ENCODE measurements around the gene FKRP. TPM values are rescaled to one million over a fixed set of nuclear protein-coding genes. Genes with fewer than 3 reads are reported as not detected.
"Not testable (repeated sequence)": the region's sequence is repeated elsewhere in the genome, so short reads cannot be mapped to it uniquely, and the experiment has no call there.

Gene FKRP
- total RNA-seq (2014; rRNA removed; shearing (Covaris generic)) = 20.0 and 23.1 TPM in 2 replicates

DNA sequence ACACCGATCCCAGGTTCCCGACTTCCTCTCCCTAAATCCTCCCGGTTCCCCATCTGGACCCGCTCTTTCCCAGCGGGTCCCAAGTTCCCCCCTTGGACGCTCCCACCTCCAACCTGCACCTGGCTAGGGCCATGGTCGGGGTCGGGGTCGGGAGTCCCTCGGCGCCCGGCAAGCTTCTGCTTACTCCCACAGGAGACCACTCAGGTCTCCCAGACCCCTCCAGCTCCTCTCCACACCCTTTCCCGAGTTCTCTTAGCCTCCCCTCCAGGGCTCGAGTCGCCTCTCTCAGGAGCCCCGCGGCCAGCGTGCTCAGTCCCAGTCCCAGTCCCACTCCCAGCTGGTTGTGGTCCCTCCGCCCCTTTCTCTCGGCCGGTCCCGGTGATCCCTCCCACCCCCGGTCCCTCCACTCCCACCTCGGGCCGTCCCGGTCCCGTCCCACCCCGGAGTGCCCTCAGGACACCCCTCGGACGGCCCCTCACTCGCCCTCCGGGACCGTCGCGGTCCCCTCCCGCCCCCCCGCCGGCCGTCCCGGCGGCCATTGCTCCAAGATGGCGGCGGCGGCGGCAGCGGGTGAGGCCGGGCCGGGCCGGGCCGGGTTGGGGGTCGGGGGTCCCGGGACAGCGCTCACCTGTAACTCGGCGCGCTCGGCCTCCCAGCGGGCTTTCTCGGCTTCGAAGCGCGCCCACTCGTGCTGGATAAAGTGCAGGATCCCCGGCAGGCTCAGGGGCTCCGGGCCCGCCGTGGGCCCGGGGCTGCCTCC lies at the start of gene FKRP:
TSS of gene FKRP (plus strand) at position 537 of the 760 bp plus-strand sequence. CDS start 9,394 bp downstream, outside the sequence.
- no peak for DNase-seq (ENCODE audit: low read depth)

DNA sequence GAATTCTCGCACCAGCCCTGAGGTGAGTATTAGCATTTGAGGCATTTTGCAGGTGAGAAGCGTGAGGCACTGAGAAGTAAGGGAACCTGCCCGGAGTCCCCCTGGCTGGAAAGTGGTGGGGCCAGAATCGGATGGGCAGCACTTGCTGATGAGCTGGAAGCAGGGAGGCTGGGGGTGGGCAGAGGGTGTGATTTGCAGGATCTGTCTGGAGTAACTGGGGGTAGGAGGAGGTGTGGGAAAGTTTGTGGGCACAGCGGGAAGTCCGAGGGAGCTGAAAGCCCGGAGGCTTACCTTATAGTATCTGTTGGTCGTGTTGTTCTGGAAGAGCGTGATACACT lies 49.0 kb upstream of the FKRP start:
- no peak for DNase-seq (ENCODE audit: low read depth)

DNA sequence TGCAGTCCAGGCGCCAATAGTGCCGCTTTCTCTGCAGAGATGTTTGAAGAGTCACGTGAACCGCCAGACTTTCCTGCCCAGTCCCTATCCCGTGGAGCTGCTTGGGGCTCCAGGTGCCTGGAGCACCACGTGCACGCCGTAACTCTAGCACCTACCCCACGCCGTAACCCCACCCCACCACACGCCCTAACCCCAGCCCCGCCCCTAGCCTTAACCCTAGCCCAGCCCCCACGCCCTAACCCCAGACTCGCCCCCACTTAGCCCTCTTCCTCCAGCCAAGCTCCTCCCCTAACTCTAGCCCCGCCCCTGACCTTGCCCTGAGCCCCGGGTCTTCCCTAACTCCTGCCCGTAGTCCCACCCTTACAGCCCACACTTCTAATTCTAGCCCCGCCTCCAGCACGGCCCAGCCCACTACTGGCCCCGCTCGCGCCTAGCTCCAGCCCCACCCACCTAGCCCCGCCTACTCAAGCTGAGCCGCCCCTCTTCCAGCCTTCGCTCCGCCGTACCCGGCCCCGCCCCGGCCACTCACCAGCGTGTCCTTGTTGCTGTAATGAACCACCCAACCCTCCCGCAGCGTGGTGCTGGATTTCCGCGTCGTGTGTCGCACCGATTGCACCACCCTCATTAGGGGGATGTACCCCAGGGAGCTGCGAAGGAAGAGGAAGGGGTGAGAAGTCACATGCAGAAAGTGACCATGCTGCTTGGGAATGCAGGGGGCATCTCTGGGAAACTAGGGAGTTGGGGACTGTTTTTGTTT lies 48.5 kb upstream of the FKRP start:
- no peak for DNase-seq (ENCODE audit: low read depth)

DNA sequence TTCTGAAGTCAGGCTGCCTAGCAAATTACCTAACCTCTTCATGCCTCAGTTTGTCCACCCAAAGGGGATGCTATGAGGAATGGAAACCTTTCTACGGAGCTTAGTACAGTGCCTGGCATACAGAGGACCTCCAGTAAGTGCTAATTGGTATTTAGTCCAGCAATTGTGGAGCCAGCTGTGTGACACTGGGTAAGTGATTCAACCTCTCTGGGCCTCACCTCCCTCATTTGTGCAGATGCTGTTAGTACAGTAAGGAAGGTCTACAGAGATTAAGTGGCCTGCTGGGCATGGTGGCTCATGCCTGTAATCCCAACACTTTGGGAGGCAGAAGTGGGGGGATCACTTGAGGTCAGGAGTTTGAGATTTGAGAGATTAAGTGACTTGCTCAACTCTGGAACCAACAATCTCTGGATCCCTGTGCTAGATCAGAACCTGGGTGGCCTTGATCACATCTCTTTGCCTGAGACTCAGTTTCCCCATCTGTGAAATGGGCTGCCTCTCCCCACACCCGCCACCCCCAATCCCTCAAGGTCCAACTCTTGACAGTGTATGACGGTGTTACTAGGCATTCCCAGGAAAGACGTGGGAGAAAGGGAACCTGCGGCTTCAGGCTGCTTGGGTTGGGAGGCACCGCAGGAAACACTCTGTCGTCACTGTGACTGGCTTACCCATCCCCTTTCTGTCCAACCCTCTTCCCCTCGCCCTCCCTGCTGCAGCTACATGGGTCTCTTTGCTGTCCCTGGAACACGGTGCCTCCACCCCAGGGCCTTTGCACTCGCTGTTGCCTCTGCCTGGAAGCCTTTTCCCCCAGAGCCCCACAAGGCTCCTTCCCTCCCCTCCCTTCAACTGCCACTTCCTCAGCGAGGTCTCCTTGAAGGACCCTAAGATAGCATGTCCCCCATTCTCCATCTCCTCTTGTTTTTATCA lies 47.2 kb upstream of the FKRP start:
- no peak for DNase-seq (ENCODE audit: low read depth)

GRCh38 chr19:46700704-46701103 lies 45.2 kb upstream of the FKRP start:
- no peak for DNase-seq (ENCODE audit: low read depth)

- DNase-seq (ENCODE audit: low read depth) = peak; percentile 67
Observed at GRCh38 chr19:46704379-46705076, 41.3 kb upstream of the FKRP start.

DNA sequence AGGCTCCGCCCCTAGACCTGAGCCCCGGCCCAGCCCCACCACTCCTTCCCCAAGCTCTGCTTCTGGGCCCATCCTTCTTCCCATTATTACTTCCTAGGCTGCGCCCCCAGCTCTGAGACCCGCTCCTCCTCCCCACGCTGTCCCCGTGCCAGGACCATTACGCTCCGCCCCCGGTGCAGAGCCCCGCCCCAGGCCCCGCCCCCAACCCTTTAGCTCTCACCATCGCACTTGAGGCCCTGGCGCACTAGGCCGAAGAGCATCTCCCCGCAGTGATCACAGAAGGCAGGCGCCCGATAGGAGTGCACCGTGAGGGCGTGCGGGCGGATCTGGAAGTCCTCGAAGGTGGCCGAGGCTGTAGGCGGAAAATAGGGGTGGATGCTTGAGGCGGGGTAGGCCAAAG lies 35.2 kb upstream of the FKRP start:
- no peak for DNase-seq (ENCODE audit: low read depth)

- not testable (repeated sequence) for DNase-seq (ENCODE audit: low read depth)
Observed at GRCh38 chr19:46712768-46713338, 33.0 kb upstream of the FKRP start.

DNA sequence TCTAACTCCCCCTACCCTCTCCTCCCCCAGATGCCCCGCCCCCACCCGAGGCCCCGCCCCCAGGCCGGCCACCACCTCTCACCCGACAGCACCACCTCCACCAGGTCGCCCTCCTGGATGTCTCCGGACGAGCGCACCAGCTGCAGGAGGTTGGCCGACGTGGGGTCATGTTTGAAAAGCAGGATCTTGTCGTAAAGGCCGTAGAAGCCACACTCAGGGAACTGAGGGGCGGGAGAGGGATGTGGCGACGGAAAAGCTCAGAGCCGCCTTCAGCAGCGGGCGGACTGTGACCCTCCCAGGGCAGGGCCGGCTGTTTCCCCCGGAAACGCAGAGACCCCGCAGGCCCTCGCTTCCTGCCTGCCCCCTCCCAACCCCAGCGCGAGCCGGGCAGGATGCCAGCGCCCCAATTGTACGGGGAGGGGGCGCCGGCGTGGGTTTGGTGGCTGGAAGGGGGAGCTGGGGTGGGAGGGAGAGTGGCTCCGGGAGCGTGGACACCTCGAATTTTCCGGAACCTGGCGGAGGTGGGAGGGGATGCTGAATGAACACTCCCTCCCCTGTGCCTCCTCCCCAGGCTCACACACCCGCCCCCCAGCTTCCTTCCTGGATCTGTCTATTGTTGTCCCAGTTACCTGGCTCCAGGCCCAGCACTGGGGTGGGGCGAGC lies 31.9 kb upstream of the FKRP start:
- DNase-seq (ENCODE audit: low read depth) = peak; percentile 88

DNA sequence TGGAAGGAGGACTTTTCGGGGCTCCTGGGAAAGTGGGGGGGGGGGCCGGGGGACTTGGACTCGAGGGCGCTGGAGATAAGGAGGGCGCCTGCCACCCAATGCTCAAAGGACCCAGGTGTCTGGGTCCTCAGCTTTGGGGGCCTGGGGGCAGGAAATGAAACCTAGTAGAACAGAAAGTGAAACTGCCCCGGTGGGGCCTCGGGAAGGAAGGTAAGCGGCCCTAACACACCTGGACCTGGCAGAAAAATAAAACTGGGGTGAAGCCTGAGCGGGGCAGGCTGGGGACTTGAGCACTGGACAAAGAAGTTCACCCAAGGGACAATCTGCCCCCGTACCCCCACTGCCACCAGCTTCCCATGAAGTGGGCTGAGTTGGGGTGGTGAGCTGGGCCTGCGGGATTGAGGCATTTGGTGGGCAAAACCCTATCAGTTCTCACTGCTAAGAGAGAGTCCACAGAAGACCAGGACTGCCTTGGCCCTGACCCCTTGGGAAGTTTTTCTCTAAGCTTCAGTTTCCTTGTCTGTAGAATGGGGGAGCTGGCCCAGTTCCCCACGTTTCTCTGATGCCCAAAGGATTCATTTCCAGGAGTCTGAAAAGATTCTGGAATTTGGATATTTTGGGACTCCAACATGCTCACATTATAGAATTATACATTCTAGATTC lies 31.3 kb upstream of the FKRP start:
- no peak for DNase-seq (ENCODE audit: low read depth)

DNA sequence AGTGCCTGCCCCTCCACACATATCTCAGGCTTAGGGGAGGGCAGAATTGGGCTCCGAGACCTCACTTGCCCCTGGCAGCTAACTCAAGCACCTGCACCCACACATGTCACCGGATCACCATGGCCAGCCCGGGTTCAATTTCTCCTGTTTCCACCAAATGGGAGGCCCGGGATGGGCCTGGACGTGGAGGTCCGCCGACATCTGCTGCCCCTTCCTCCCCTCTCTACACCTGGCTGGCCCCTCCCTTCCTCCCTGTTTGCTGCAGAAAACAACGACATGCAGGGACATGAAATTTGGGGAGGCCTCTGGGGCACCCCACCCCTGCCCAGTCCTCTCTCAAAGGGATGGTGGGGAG lies 30.3 kb upstream of the FKRP start:
- DNase-seq (ENCODE audit: low read depth) = no peak

DNA sequence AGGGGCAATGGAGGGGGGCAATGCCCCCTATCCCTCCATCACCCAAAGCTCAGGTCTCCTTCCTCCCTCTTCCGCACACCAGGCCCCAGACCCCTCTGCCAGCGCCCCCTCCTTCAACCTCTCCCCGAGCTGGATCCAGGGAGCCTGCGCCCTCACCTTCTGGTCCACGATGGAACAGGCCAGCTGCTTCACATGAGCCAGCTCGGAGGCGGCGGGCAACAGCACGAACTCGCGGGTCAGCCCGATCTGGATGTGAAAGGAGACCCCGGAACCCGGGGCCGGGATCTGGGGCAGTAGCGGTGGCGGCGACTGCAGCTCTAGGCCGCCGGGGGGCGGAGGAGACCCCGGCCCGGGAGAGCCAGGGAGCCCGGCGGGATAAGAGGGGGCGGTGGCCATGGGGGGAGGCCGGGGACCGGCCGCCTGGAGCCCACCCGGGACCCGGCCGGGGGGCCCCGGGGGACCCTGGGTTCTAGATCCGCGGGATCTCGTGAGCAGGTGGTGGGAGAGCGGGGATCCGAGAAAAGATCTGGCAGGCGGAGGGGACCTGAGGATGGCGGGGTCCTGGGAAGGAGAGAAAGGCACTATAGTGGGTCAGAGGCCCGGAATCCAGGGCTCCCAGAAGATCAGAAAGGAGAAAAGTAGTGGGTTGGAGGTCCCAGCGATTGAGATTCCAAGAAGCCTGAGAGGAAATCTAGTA lies 29.7 kb upstream of the FKRP start:
- DNase-seq (ENCODE audit: low read depth) = no peak

DNA sequence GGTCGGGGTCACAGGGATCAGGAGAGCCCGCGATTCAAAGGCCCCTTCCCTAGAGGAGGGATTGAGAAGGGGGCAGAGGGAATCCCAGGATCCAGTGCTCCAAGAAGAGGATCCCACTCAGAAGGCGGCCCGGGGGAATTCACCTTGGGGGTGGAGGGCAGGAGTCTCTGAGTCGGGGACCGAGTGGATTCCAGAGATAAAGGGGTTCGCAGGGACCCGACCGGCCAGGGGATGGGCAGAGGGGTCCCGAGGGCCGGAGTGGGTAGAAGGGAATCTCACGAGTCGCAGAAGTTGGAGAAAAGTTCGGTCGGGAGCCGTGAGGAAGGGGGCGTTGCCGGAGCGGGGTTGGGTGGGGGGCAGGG lies 29.2 kb upstream of the FKRP start:
- DNase-seq (ENCODE audit: low read depth) = no peak

GRCh38 chr19:46717034-46717715 lies 28.7 kb upstream of the FKRP start, which contains the start of gene PRKD2:
TSS of gene PRKD2 (minus strand) at chr19:46717114. CDS start at chr19:46716370, 744 bp downstream.
- peak; percentile 92 for DNase-seq (ENCODE audit: low read depth)

GRCh38 chr19:46717716-46718143 lies 28.1 kb upstream of the FKRP start:
- DNase-seq (ENCODE audit: low read depth) = no peak

DNA sequence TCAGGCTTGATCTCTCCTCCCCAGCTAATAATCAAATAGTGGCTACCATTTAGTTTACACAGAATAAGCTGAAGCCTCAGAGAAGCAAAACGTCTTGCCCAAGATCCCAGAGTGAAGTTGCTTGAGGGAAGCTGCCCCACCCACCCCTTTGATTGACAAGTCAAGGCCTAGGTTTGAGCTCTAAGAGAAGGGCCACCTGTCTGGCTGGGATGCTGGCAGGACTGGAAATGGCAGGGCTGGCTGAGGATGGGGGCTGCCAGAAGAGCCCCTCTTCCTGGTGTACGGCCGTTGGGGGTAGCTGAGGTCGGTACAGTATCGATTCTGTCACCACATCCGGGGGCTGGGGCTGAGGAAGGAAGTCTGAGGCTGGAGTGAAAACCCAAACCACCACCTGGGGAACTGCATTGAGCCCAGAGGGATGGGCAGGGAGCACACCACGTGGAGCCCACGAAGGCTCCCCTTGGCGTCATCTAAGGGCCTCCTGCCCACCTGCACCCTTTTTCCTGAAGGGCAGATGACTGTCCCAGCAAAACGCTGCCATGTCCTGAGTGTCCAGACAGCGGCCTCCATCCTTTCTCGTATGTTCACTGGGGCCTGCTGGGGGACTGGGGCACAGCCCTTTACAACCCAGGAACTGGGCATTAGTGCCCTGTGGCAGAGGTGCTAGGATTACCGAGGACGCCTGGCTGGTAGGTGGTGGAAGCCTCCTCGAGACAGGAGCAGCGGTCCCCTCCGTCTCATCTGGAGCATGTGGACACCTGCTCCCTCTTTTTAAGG lies 27.5 kb upstream of the FKRP start:
- DNase-seq (ENCODE audit: low read depth) = no peak

- DNase-seq (ENCODE audit: low read depth) = no peak
Observed at GRCh38 chr19:46718934-46719622, 26.8 kb upstream of the FKRP start.

Data from Daoy (cell line).